Measurements from ENCODE around the gene C11orf91.

C11orf91 gene

GRCh38 chr11:33725496-33725895 is 24.9 kb upstream of the C11orf91 start:
- Histone ChIP-seq H3K9me2 (replicated peaks; ENCODE audit: low read depth, low read length) (no peaks in the 10 kb centered on the region), H3K4me1 (ENCODE audit: insufficient read depth, low read length, poor library complexity, severe bottlenecking) (peaks cover 42% of the 10 kb centered on the region), H3F3A (ENCODE audit: low read depth) (no peaks in the 10 kb centered on the region), H2AFZ (ENCODE audit: low read length) (no peak overlapping the region), H4K20me1 (ENCODE audit: insufficient read depth, low read length, poor library complexity, severe bottlenecking) (peaks cover 18% of the 10 kb centered on the region), H3K4me3 (ENCODE audit: low read length, poor library complexity, severe bottlenecking) (no peak overlapping the region), H3K4me2 (ENCODE audit: low read depth, low read length, poor library complexity, severe bottlenecking) (peak overlapping the region; percentile 12), H3K79me2 (ENCODE audit: insufficient read depth, low read length) (peaks cover 62% of the 10 kb centered on the region), H3K27me3 (ENCODE audit: insufficient read depth, low read length, poor library complexity, severe bottlenecking) (no peaks in the 10 kb centered on the region), H3K9me3 (ENCODE audit: insufficient read depth, low read depth, low read length) (no peaks in the 10 kb centered on the region), H3K9ac (ENCODE audit: low read depth, low read length, poor library complexity, severe bottlenecking) (no peak overlapping the region), H3K36me3 (ENCODE audit: insufficient read depth, low read length) (peaks cover 16% of the 10 kb centered on the region; the same call in 1 of the 2 replicates)
- TF ChIP-seq CTCF (conservative IDR thresholded peaks at IDR 0.05; ENCODE audit: low read length) (no peak), EZH2phosphoT487 (IDR thresholded peaks at IDR 0.05; ENCODE audit: borderline replicate concordance) (no peak)

- Histone ChIP-seq H3K9me2 (replicated peaks; ENCODE audit: low read depth, low read length) (no peaks in the 10 kb centered on the region), H3K4me2 (ENCODE audit: low read depth, low read length, poor library complexity, severe bottlenecking) (peak overlapping the region; percentile 12), H3K27me3 (ENCODE audit: insufficient read depth, low read length, poor library complexity, severe bottlenecking) (no peaks in the 10 kb centered on the region), H4K20me1 (ENCODE audit: insufficient read depth, low read length, poor library complexity, severe bottlenecking) (peaks cover 18% of the 10 kb centered on the region), H3K4me1 (ENCODE audit: insufficient read depth, low read length, poor library complexity, severe bottlenecking) (peaks cover 36% of the 10 kb centered on the region), H3F3A (ENCODE audit: low read depth) (no peaks in the 10 kb centered on the region), H3K36me3 (ENCODE audit: insufficient read depth, low read length) (peaks cover 23% of the 10 kb centered on the region; the same call in 1 of the 2 replicates), H3K79me2 (ENCODE audit: insufficient read depth, low read length) (peaks cover 53% of the 10 kb centered on the region), H2AFZ (ENCODE audit: low read length) (no peak overlapping the region), H3K9me3 (ENCODE audit: insufficient read depth, low read depth, low read length) (no peaks in the 10 kb centered on the region), H3K9ac (ENCODE audit: low read depth, low read length, poor library complexity, severe bottlenecking) (no peak overlapping the region), H3K4me3 (ENCODE audit: low read length, poor library complexity, severe bottlenecking) (no peak overlapping the region)
- no peak for TF ChIP-seq CTCF (conservative IDR thresholded peaks at IDR 0.05; ENCODE audit: low read length)
- TF ChIP-seq EZH2phosphoT487 (IDR thresholded peaks at IDR 0.05; ENCODE audit: borderline replicate concordance), result no peak
Measured at GRCh38 chr11:33724644-33725035, 24.0 kb upstream of the C11orf91 start.

- H3K9me3 ChIP-seq (ENCODE audit: insufficient read depth, low read depth, low read length), result no peaks in the 10 kb centered on the region
- H3K4me2 ChIP-seq (ENCODE audit: low read depth, low read length, poor library complexity, severe bottlenecking), result no peak overlapping the region
- H3K4me3 ChIP-seq (ENCODE audit: low read length, poor library complexity, severe bottlenecking), result no peak overlapping the region
- H3K27me3 ChIP-seq (ENCODE audit: insufficient read depth, low read length, poor library complexity, severe bottlenecking), result no peaks in the 10 kb centered on the region
- no peak overlapping the region for H3K9ac ChIP-seq (ENCODE audit: low read depth, low read length, poor library complexity, severe bottlenecking)
- peaks cover 33% of the 10 kb centered on the region for H3K4me1 ChIP-seq (ENCODE audit: insufficient read depth, low read length, poor library complexity, severe bottlenecking)
- no peak overlapping the region for H2AFZ ChIP-seq (ENCODE audit: low read length)
- H3K79me2 ChIP-seq (ENCODE audit: insufficient read depth, low read length), result peaks cover 45% of the 10 kb centered on the region
- no peaks in the 10 kb centered on the region for H3F3A ChIP-seq (ENCODE audit: low read depth)
- peaks cover 18% of the 10 kb centered on the region for H4K20me1 ChIP-seq (ENCODE audit: insufficient read depth, low read length, poor library complexity, severe bottlenecking)
- no peaks in the 10 kb centered on the region for H3K9me2 ChIP-seq (replicated peaks; ENCODE audit: low read depth, low read length)
- H3K36me3 ChIP-seq (ENCODE audit: insufficient read depth, low read length), result peaks cover 24% of the 10 kb centered on the region; the same call in 1 of the 2 replicates
- TF ChIP-seq CTCF (conservative IDR thresholded peaks at IDR 0.05; ENCODE audit: low read length), result no peak
- TF ChIP-seq EZH2phosphoT487 (IDR thresholded peaks at IDR 0.05; ENCODE audit: borderline replicate concordance), result no peak
Measured at GRCh38 chr11:33723238-33723881, 22.7 kb upstream of the C11orf91 start.

All from Loucy (cell line).